CD4-positive, alpha-beta T cell treated with Interferon gamma for 1 hour (primary cell): Measurements from ENCODE around the gene INMT.
"Not testable (repeated sequence)": the region's sequence is repeated elsewhere in the genome, so short reads cannot be mapped to it uniquely, and the experiment has no call there.

ENCODE experiments used
- DNase-seq: peaks from one replicate; pipeline ENCODE4 v3.0.0-alpha.2; 2020

Gene INMT

DNA sequence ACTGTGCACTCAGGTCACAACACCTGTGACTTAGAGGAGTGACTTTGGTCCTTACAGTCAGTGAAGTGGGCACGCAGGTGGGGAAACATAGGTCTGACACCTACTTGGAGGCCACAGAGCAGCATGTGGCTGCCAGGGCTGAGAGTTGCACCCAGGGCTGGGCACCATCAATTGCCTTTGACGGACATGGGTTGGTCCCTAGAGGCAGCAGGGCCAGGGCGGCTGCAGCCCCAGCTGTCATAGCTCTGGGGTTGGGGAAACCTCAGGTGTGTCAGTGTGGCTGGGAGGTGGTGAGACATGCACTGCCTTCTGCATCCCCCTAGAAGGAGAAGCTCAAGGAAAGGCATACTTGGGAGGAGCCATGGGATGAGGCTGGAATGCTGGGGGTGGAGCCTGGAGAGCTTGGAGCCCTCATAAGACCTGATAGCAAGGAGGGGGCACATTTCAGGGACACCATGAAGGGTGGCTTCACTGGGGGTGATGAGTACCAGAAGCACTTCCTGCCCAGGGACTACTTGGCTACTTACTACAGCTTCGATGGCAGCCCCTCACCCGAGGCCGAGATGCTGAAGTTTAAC lies at the start of gene INMT:
INMT (plus strand) TSS at position 440 of the 578 bp plus-strand sequence; CDS start at position 456, 16 bp downstream.
- no peak for DNase-seq

DNA sequence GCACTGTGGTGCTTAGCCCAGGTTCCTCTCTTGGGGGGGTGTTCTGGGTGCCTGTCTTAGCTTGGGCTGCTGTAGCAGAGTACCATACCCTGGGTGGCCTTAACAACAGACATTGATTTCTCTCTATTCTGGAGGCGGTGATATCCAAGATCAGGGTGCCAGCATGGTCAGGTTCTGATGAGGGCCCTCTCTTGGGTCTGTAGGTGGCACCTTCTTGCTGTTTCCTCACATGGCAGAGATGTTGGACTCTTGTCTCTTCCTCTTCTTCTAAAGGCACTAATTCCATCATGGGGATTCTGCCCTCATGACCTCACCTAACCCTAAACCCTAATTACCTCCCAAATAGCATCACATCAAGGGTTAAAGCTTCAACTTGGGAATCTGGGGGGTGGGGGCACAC lies 49.7 kb upstream of the INMT start:
- DNase-seq = peak; percentile 32

DNA sequence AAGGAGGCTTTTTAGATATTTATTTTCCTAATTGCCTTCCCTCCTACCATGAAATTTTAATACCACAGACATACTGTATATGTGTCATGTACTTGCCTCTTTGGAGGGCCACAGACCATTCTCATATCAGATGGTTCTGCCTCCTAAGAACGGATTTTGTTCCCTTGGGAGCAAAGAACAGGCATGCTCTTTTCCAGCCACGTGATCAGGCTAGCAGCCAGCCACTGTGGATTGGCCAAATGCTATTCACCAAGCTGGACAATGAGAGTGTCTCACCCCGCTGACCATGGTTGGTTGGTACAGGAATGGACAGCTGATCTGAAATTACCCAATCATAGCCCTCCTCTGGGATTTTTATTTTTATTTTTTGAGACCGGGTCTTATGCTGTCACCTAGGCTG lies 48.2 kb upstream of the INMT start:
- DNase-seq = no peak

GRCh38 chr7:30705008-30705407 lies 46.9 kb upstream of the INMT start:
- no peak for DNase-seq

- no peak for DNase-seq
Measured at GRCh38 chr7:30705596-30705995, 46.3 kb upstream of the INMT start.

DNA sequence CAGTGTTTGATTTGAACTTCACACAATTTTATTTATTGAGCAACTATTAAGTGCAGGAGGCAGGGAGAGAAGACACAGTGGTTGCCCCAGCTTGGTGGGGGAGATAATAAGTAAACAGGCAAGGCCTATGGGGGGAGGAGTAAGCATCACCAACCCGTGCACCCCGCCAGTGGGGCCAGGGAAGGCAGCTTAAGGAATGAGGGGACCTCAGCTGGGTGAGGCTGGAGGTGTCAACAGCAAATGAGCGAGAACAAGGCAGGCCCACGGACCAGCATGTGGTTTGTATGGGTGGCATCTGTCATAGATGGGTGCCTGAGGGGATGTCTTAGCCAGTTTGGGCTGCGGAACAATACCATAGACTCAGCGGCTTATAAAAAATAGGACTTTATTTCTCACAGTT lies 45.6 kb upstream of the INMT start:
- DNase-seq = no peak

GRCh38 chr7:30706908-30707307 lies 45.0 kb upstream of the INMT start:
- DNase-seq = no peak

- DNase-seq = no peak
Measured at GRCh38 chr7:30707391-30708357, 44.3 kb upstream of the INMT start.

DNA sequence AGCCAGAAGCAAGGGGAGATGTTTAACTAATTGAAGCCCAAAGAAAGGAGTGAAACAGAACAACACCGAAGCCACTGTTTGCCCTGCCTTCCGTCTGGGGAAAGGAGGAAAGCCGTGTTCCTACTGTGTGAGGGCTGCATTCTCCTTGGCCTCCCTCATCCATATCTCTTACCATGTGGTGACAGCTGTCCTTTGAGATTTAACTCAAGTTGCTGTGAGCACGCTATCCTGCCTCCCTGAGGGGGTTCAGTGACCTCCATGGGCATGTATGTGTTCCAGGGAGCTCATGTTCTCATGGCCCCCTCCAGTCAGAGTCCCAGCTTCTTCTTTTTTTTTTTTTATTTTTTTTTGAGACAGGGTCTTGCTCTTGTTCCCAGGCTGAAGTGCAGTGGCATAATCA lies 43.5 kb upstream of the INMT start:
- no peak for DNase-seq

GRCh38 chr7:30708983-30709382 lies 43.0 kb upstream of the INMT start:
- no peak for DNase-seq

DNA sequence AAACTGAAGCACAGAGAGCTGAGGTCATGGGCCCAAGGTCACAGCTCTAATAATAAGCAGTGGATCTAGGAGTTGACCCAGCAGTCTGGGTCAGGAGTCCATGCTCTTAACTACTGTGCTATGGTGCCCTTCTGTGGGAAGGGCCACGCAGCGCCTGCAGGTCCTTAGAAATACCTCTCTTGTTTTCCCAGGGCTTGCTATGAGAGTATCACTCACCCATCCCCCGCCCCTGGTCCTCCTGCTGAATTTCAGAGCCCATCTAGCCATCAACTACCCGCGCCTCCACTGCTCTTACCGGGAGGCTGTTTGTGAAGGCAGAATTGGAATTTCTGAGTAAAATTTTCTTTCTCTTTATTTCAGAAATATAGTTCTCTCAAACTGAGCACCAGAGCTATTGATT lies 42.4 kb upstream of the INMT start:
- no peak for DNase-seq

DNA sequence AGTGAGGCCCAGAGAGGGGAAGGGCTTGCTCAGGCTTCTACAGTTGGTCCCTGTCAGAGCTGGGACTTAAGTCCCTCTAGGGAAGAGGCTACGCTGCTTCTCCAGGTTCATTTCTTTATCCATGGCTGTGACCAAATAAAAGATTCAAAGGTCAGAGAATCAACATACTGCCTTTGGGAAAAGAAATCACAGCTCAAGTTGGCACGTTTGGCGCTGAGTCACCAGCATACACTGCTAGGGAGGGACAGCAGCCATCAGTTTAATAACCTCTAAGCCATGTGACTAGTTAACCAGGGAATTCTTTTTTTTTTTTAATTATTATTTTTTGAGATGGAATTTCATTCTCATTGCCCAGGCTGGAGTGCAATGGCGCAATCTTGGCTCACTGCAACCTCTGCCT lies 41.3 kb upstream of the INMT start:
- no peak for DNase-seq

DNA sequence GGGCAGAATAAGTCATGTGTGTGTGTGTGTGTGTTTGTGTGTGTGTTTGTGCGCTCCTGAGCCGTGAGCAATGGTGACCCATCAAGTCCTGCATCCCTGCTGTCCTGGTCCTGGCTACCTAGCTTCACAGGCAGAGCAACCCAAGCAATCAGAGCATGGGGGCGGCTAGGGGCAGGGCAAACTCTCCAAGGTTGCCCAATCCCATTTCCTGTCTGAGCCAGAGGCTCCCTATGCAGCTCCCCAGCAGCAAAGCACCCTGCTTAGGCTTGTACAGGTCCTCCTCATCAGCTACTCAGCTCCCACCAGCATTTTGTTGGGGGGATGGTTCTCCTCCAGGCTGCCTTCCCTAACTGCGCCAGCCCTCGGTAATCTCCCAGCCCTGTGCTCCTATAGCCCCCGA lies 38.5 kb upstream of the INMT start:
- DNase-seq = no peak

- DNase-seq = no peak
Measured at GRCh38 chr7:30714129-30714528, 37.8 kb upstream of the INMT start.

DNA sequence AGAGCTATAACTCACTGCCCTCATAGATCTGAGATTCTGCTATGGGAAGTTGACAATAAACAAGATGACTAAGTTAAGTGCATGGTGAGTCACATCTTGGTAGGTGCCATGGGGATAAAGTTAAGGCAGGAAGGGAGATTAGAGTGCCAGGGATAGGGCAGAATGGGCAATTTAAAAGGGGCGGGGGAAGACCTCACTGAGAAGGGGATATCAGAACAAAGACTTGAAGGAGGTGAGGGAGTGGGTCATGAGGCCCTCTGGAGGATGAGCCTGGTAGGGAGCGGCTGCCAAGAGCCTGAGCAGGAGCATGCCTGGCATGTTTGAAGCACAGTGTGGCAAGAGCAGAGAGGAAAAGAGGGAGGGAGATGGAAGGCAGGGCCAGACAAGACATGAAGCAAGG lies 34.8 kb upstream of the INMT start:
- no peak for DNase-seq

- not testable (repeated sequence) for DNase-seq
Measured at GRCh38 chr7:30719434-30719833, 32.5 kb upstream of the INMT start.

GRCh38 chr7:30721211-30721610 lies 30.7 kb upstream of the INMT start:
- DNase-seq = no peak

DNA sequence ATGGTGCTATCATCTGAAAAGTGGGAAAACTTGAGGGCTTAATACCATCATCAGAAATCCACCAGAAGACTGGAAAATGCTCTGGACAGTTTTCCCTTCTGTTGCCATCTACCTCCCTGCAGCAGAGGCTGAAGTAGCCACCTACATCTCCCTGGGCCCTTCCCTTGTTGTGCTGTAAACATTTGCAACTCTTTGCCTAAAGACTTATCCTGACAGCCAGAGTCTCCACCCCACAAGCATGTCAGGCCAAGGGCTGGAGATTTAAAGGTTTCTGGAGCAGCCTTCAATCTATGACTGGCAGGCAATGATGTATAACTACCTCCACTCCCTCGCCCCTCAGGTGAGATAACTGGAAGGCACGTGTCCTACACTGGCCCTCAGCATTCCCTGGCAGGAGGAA lies 29.7 kb upstream of the INMT start:
- DNase-seq = no peak

- no peak for DNase-seq
Measured at GRCh38 chr7:30722671-30723070, 29.3 kb upstream of the INMT start.

- DNase-seq = no peak
Measured at GRCh38 chr7:30723776-30724175, 28.2 kb upstream of the INMT start.

DNA sequence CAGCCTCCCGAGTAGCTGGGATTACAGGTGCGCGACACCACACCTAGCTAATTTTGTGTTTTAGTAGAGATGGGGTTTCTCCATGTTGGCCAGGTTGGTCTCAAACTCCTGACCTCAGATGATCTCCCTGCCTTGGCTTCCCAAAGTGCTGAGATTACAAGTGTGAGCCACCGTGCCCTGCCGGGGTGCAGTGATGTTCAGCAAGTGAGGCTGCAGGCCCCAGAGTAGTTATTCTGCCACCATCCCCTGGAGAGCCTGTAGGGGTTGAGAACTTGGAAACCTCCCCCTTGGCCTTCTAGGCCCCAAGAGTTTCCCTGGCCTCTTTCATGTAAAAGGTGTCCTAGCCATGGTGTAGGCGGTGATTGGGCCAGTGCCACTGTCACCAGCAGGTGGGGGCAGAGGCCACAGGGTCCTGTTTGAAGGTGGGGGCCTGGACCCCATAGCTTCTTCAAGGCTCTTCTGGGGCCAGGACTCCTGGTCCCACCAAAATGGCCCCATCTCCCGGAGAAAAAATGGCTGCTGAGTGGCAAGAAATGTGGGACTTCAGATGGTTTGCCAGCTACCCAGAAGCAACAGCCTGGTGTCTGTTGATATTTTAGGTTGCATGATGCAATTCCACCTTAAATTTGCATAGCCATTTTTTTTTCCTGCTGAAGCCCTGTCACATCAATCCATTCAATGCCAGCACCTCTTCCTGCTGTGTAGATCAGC lies 25.5 kb upstream of the INMT start:
- DNase-seq = no peak

DNA sequence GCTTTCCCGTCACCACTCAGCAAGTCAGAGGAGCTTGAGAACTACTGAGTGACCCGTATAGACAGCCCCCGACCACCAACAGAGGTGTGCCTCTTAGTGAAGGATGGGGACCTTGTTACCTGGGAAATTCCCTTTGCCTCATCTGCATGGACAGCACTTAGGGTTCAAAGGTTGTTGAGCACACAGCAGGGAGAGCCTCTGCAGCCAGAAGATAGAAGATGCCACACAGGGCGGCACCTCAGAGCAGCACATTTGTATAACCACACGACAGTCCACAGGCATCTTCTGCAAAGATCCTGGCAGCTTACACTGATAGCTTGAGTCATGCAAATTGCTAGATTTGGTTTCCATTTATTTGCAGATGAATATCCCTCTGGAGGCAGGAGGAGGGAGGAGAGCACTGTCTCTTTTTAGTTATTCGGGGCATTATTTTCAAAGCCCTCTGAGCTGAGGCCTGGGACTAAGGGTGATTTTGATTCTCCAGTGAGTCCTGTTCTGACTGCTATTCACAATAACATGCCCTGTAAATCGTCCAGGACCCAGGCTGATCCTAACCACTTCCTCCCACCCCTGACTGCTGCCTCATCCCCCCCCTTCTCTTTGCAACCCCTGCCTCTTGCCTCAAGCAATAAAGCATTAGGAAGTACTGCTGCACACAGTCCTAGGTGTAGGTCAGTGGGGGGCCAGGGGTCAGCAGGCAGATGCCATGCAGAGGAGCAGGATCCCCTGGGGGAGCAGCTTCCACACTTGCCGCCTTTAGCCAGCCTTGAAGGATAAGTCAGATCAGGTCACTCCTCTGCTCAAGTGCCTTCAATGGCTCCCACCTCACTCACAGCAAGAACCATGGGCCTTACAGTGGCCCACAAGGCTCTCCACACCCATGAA lies 24.6 kb upstream of the INMT start:
- peak; percentile 36 for DNase-seq

DNA sequence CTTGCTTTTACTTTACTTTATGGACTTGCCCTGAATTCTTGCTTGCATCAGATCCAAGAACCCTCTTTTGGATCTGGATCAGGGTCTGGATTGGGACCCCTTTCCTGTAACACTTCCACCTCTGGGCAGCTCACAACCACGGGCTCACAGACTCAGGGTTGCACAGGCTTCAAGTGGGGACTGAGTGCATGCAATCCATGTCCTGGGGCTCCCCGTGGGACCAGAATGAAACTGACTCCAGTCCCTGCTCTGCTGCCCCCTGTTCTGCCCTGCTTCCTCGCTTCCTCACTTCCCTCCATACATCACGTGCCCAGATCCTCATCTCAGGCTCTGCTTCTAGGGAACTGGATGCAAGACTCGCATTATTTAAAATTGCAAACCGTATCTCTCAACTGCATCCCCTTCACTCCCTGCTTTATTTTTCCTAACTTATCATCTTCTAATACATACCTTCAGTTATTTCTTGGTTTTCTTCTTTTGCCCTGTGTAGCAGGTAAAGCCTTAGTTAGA lies 23.3 kb upstream of the INMT start:
- no peak for DNase-seq
